ENCODE measurements around the gene MFSD12. TPM values are rescaled to one million over a fixed set of nuclear protein-coding genes. Genes with fewer than 3 reads are reported as not detected.

Gene MFSD12
- total and polyA plus RNA-seq, 2 experiments from 2014 or later: 35.3 to 91.1 TPM

GRCh38 chr19:3494559-3494958 lies 62.8 kb downstream of the MFSD12 start (continued):
- no peak for TF ChIP-seq ZNF462 (CRISPR knock-in tag; IDR thresholded peaks at IDR 0.05)
- TF ChIP-seq, protein P1, sequence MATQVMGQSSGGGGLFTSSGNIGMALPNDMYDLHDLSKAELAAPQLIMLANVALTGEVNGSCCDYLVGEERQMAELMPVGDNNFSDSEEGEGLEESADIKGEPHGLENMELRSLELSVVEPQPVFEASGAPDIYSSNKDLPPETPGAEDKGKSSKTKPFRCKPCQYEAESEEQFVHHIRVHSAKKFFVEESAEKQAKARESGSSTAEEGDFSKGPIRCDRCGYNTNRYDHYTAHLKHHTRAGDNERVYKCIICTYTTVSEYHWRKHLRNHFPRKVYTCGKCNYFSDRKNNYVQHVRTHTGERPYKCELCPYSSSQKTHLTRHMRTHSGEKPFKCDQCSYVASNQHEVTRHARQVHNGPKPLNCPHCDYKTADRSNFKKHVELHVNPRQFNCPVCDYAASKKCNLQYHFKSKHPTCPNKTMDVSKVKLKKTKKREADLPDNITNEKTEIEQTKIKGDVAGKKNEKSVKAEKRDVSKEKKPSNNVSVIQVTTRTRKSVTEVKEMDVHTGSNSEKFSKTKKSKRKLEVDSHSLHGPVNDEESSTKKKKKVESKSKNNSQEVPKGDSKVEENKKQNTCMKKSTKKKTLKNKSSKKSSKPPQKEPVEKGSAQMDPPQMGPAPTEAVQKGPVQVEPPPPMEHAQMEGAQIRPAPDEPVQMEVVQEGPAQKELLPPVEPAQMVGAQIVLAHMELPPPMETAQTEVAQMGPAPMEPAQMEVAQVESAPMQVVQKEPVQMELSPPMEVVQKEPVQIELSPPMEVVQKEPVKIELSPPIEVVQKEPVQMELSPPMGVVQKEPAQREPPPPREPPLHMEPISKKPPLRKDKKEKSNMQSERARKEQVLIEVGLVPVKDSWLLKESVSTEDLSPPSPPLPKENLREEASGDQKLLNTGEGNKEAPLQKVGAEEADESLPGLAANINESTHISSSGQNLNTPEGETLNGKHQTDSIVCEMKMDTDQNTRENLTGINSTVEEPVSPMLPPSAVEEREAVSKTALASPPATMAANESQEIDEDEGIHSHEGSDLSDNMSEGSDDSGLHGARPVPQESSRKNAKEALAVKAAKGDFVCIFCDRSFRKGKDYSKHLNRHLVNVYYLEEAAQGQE (IDR thresholded peaks at IDR 0.05; ENCODE audit: unreplicated experiment): no peak
- no peak for TF ChIP-seq EZH2 (IDR thresholded peaks at IDR 0.05; ENCODE audit: low read depth, unreplicated experiment)

Small RNA genes lying within 50 kb of the gene (small RNA-seq; reads per million reads assigned to genes)
- not detected for gene AC005786.1 (ENCODE audit: low replicate concordance)
- gene RF00212 (ENCODE audit: low replicate concordance): not detected

Other genes with a start within 250 kb of the MFSD12 start
- gene NFIC, start 191.0 kb downstream of the MFSD12 start, total RNA-seq (2014; rRNA removed; shearing (Covaris generic)): 0.58 and 1.3 TPM in 2 replicates
- gene NFIC, start 191.0 kb downstream of the MFSD12 start, polyA plus RNA-seq (2016; fragmentation: Nextera tagmentation; extraction: Ambion mirVana): 5.3 and 8.2 TPM in 2 replicates
- gene SMIM24, start 77.1 kb downstream of the MFSD12 start, total RNA-seq (2014; rRNA removed; shearing (Covaris generic)): 4.7 and 5.0 TPM in 2 replicates
- gene SMIM24, start 77.1 kb downstream of the MFSD12 start, polyA plus RNA-seq (2016; fragmentation: Nextera tagmentation; extraction: Ambion mirVana): 19.0 and 21.5 TPM in 2 replicates
- gene SMIM44, start 74.1 kb downstream of the MFSD12 start, total RNA-seq (2014; rRNA removed; shearing (Covaris generic)): not detected in 2 replicates
- not detected in 2 replicates for gene SMIM44, start 74.1 kb downstream of the MFSD12 start, polyA plus RNA-seq (2016; fragmentation: Nextera tagmentation; extraction: Ambion mirVana)
- gene DOHH, start 56.9 kb downstream of the MFSD12 start, total RNA-seq (2014; rRNA removed; shearing (Covaris generic)): 34.1 and 34.7 TPM in 2 replicates
- 19.0 TPM in 2 replicates for gene DOHH, start 56.9 kb downstream of the MFSD12 start, polyA plus RNA-seq (2016; fragmentation: Nextera tagmentation; extraction: Ambion mirVana)
- 38.4 and 39.2 TPM in 2 replicates for gene FZR1, start 51.3 kb downstream of the MFSD12 start, total RNA-seq (2014; rRNA removed; shearing (Covaris generic))
- gene FZR1, start 51.3 kb downstream of the MFSD12 start, polyA plus RNA-seq (2016; fragmentation: Nextera tagmentation; extraction: Ambion mirVana): 12.9 and 16.1 TPM in 2 replicates
- gene TEKTIP1, start 18.4 kb downstream of the MFSD12 start, total RNA-seq (2014; rRNA removed; shearing (Covaris generic)): not detected in 2 replicates
- gene TEKTIP1, start 18.4 kb downstream of the MFSD12 start, polyA plus RNA-seq (2016; fragmentation: Nextera tagmentation; extraction: Ambion mirVana): 0.50 TPM in 1 of 2 replicates, not detected in the other
- gene HMG20B, start 15.4 kb upstream of the MFSD12 start, total RNA-seq (2014; rRNA removed; shearing (Covaris generic)): 107 and 130 TPM in 2 replicates
- gene HMG20B, start 15.4 kb upstream of the MFSD12 start, polyA plus RNA-seq (2016; fragmentation: Nextera tagmentation; extraction: Ambion mirVana): 74.1 and 77.8 TPM in 2 replicates
- gene GIPC3, start 27.9 kb upstream of the MFSD12 start, total RNA-seq (2014; rRNA removed; shearing (Covaris generic)): 0.59 and 1.6 TPM in 2 replicates
- 0.26 and 0.48 TPM in 2 replicates for gene GIPC3, start 27.9 kb upstream of the MFSD12 start, polyA plus RNA-seq (2016; fragmentation: Nextera tagmentation; extraction: Ambion mirVana)
- 0.73 and 0.82 TPM in 2 replicates for gene TBXA2R, start 49.3 kb upstream of the MFSD12 start, total RNA-seq (2014; rRNA removed; shearing (Covaris generic))
- gene TBXA2R, start 49.3 kb upstream of the MFSD12 start, polyA plus RNA-seq (2016; fragmentation: Nextera tagmentation; extraction: Ambion mirVana): 0.42 and 0.47 TPM in 2 replicates
- gene CACTIN, start 69.2 kb upstream of the MFSD12 start, total RNA-seq (2014; rRNA removed; shearing (Covaris generic)): 47.4 and 47.7 TPM in 2 replicates
- gene CACTIN, start 69.2 kb upstream of the MFSD12 start, polyA plus RNA-seq (2016; fragmentation: Nextera tagmentation; extraction: Ambion mirVana): 14.3 and 16.9 TPM in 2 replicates
- 35.2 and 46.7 TPM in 2 replicates for gene PIP5K1C, start 142.9 kb upstream of the MFSD12 start, total RNA-seq (2014; rRNA removed; shearing (Covaris generic))
- gene PIP5K1C, start 142.9 kb upstream of the MFSD12 start, polyA plus RNA-seq (2016; fragmentation: Nextera tagmentation; extraction: Ambion mirVana): 11.8 and 13.5 TPM in 2 replicates
- gene TJP3, start 150.8 kb upstream of the MFSD12 start, total RNA-seq (2014; rRNA removed; shearing (Covaris generic)): 19.8 and 23.9 TPM in 2 replicates
- 14.1 and 18.2 TPM in 2 replicates for gene TJP3, start 150.8 kb upstream of the MFSD12 start, polyA plus RNA-seq (2016; fragmentation: Nextera tagmentation; extraction: Ambion mirVana)
- gene APBA3, start 204.1 kb upstream of the MFSD12 start, total RNA-seq (2014; rRNA removed; shearing (Covaris generic)): 31.8 and 56.1 TPM in 2 replicates
- gene APBA3, start 204.1 kb upstream of the MFSD12 start, polyA plus RNA-seq (2016; fragmentation: Nextera tagmentation; extraction: Ambion mirVana): 16.6 and 17.2 TPM in 2 replicates
- 29.7 and 47.3 TPM in 2 replicates for gene MRPL54, start 205.1 kb upstream of the MFSD12 start, total RNA-seq (2014; rRNA removed; shearing (Covaris generic))
- gene MRPL54, start 205.1 kb upstream of the MFSD12 start, polyA plus RNA-seq (2016; fragmentation: Nextera tagmentation; extraction: Ambion mirVana): 89.9 and 93.1 TPM in 2 replicates
- not detected in 2 replicates for gene RAX2, start 214.6 kb upstream of the MFSD12 start, total RNA-seq (2014; rRNA removed; shearing (Covaris generic))
- 0.13 TPM in 1 of 2 replicates, not detected in the other for gene RAX2, start 214.6 kb upstream of the MFSD12 start, polyA plus RNA-seq (2016; fragmentation: Nextera tagmentation; extraction: Ambion mirVana)
- gene MATK, start 228.8 kb upstream of the MFSD12 start, total RNA-seq (2014; rRNA removed; shearing (Covaris generic)): 21.4 and 30.3 TPM in 2 replicates
- 13.4 and 14.1 TPM in 2 replicates for gene MATK, start 228.8 kb upstream of the MFSD12 start, polyA plus RNA-seq (2016; fragmentation: Nextera tagmentation; extraction: Ambion mirVana)

All from GM23338 (cell line).